Uterus (tissue), 2 donors: Measurements from ENCODE around the gene WBP2.

Experiments used
- CTCF ChIP-seq, 4 experiments: fragments of 200-600 bp in 2 of 4; fragments of 450-650 bp in 2 of 4; sonication (generic) in 2 of 4; IDR thresholded peaks; one replicate each; pipeline ENCODE4 v1.5.1; 2016 to 2019; ENCODE audit warnings: antibody characterized with exemption in 4 of 4, mild to moderate bottlenecking in 2 of 4, moderate library complexity in 1 of 4
- POLR2A ChIP-seq, 2 donors: fragments of 450-650 bp; IDR thresholded peaks; one replicate each; pipeline ENCODE4 v1.6.1; 2016; ENCODE audit warnings: antibody characterized with exemption in 2 of 2, mild to moderate bottlenecking in 1 of 2, moderate library complexity in 1 of 2

- no peak for TF ChIP-seq CTCF (IDR thresholded peaks at IDR 0.05)
- TF ChIP-seq POLR2A (IDR thresholded peaks at IDR 0.05) = no peak
Observed at GRCh38 chr17:75807861-75808260, 47.3 kb downstream of the WBP2 start.
